BLaER1 treated with 17β-estradiol and CSF1 and Interleukin-3, amounts not matched to agents 10 nM and 100 nM (cell line): Measurements from ENCODE around the gene MDFIC2.

Experiments
- H3K27ac ChIP-seq, 11 experiments: shearing (Covaris generic); formaldehyde crosslinking; 2 replicates each; pipeline ENCODE4 v1.8.1; 2022
- H3K27me3 ChIP-seq, 11 experiments: shearing (Covaris generic); formaldehyde crosslinking; 2 replicates each; pipeline ENCODE4 v1.8.1; 2022
- H3K36me3 ChIP-seq, 11 experiments: shearing (Covaris generic); formaldehyde crosslinking; 2 replicates each; pipeline ENCODE4 v1.8.1; 2022
- H3K4me1 ChIP-seq, 10 experiments: shearing (Covaris generic); formaldehyde crosslinking; 2 replicates each; pipeline ENCODE4 v1.8.1; 2022
- H3K4me2 ChIP-seq, 11 experiments: shearing (Covaris generic); formaldehyde crosslinking; 2 replicates each; pipeline ENCODE4 v1.8.1; 2022
- H3K4me3 ChIP-seq, 10 experiments: shearing (Covaris generic); formaldehyde crosslinking; 2 replicates each; pipeline ENCODE4 v1.8.1; 2022
- H3K9ac ChIP-seq, 11 experiments: shearing (Covaris generic); formaldehyde crosslinking; 2 replicates each; pipeline ENCODE4 v1.8.1; 2022
- H3K9me3 ChIP-seq, 11 experiments: shearing (Covaris generic); formaldehyde crosslinking; replicated peaks in 1 of 11; 2 replicates each; pipeline ENCODE4 v1.8.1; 2022
- H4K20me1 ChIP-seq, 11 experiments: shearing (Covaris generic); formaldehyde crosslinking; 2 replicates each; pipeline ENCODE4 v1.8.1; 2022
- Cebpa-rat ChIP-seq, 11 experiments: shearing (Covaris generic); IDR thresholded peaks; 2 replicates each; pipeline ENCODE4 v1.8.1; 2022

Gene MDFIC2

GRCh38 chr3:70156808-70157207 is 155.6 kb downstream of the MDFIC2 start:
- Histone ChIP-seq H3K27ac (no peak overlapping the region), H3K9me3 (no peaks in the 10 kb centered on the region), H3K4me3 (no peak overlapping the region), H3K9ac (no peak overlapping the region), H3K4me1 (no peaks in the 10 kb centered on the region), H3K36me3 (no peaks in the 10 kb centered on the region), H4K20me1 (no peaks in the 10 kb centered on the region), H3K27me3 (no peaks in the 10 kb centered on the region), H3K4me2 (no peak overlapping the region)
- TF ChIP-seq Cebpa-rat (IDR thresholded peaks at IDR 0.05), result no peak

GRCh38 chr3:70150599-70150998 is 161.8 kb downstream of the MDFIC2 start:
- Histone ChIP-seq H3K9ac (no peak overlapping the region), H3K27ac (no peak overlapping the region), H4K20me1 (no peaks in the 10 kb centered on the region), H3K36me3 (no peaks in the 10 kb centered on the region), H3K27me3 (no peaks in the 10 kb centered on the region), H3K9me3 (no peaks in the 10 kb centered on the region), H3K4me3 (no peak overlapping the region), H3K4me2 (no peak overlapping the region), H3K4me1 (no peaks in the 10 kb centered on the region)
- TF ChIP-seq Cebpa-rat (IDR thresholded peaks at IDR 0.05), result no peak

GRCh38 chr3:70149714-70150400 is 162.6 kb downstream of the MDFIC2 start:
- H3K27ac ChIP-seq, result no peak overlapping the region
- no peaks in the 10 kb centered on the region for H4K20me1 ChIP-seq
- TF ChIP-seq Cebpa-rat (IDR thresholded peaks at IDR 0.05), result no peak
- no peaks in the 10 kb centered on the region for H3K27me3 ChIP-seq
- H3K4me2 ChIP-seq, result no peak overlapping the region
- no peaks in the 10 kb centered on the region for H3K36me3 ChIP-seq
- H3K4me3 ChIP-seq, result no peak overlapping the region
- H3K9ac ChIP-seq, result no peak overlapping the region
- no peaks in the 10 kb centered on the region for H3K4me1 ChIP-seq
- H3K9me3 ChIP-seq, result peaks cover 0 to 5% (median 3%) of the 10 kb centered on the region in 11 experiments; a peak in 8 of 22 replicates
